ENCODE measurements around the gene TRABD2A.

Gene TRABD2A, protein sequence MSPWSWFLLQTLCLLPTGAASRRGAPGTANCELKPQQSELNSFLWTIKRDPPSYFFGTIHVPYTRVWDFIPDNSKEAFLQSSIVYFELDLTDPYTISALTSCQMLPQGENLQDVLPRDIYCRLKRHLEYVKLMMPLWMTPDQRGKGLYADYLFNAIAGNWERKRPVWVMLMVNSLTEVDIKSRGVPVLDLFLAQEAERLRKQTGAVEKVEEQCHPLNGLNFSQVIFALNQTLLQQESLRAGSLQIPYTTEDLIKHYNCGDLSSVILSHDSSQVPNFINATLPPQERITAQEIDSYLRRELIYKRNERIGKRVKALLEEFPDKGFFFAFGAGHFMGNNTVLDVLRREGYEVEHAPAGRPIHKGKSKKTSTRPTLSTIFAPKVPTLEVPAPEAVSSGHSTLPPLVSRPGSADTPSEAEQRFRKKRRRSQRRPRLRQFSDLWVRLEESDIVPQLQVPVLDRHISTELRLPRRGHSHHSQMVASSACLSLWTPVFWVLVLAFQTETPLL

GRCh38 chr2:84880645-84881521 is at the start of gene TRABD2A:
TSS of gene TRABD2A (minus strand) at chr2:84881084. CDS start at chr2:84881039, 45 bp downstream.
- no peak for DNase-seq (ENCODE audit: low read depth)
- H3K4me3 ChIP-seq (ENCODE audit: low read length), result peak within 1 kb of the TSS; percentile 55
- TF ChIP-seq, protein P1, sequence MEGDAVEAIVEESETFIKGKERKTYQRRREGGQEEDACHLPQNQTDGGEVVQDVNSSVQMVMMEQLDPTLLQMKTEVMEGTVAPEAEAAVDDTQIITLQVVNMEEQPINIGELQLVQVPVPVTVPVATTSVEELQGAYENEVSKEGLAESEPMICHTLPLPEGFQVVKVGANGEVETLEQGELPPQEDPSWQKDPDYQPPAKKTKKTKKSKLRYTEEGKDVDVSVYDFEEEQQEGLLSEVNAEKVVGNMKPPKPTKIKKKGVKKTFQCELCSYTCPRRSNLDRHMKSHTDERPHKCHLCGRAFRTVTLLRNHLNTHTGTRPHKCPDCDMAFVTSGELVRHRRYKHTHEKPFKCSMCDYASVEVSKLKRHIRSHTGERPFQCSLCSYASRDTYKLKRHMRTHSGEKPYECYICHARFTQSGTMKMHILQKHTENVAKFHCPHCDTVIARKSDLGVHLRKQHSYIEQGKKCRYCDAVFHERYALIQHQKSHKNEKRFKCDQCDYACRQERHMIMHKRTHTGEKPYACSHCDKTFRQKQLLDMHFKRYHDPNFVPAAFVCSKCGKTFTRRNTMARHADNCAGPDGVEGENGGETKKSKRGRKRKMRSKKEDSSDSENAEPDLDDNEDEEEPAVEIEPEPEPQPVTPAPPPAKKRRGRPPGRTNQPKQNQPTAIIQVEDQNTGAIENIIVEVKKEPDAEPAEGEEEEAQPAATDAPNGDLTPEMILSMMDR (IDR thresholded peaks at IDR 0.05; ENCODE audit: insufficient read depth, low read depth, low read length, missing control alignments), result no peak

GRCh38 chr2:84927275-84927627 is 46.4 kb upstream of the TRABD2A start:
- peak overlapping the region; percentile 40 for H3K4me3 ChIP-seq (ENCODE audit: low read length)
- no peak for DNase-seq (ENCODE audit: low read depth)
- TF ChIP-seq, protein P1 (IDR thresholded peaks at IDR 0.05; ENCODE audit: insufficient read depth, low read depth, low read length, missing control alignments), result no peak

- TF ChIP-seq, protein P1 (IDR thresholded peaks at IDR 0.05; ENCODE audit: insufficient read depth, low read depth, low read length, missing control alignments), result peak; percentile 80
- peak overlapping the region; percentile 40 for H3K4me3 ChIP-seq (ENCODE audit: low read length)
- DNase-seq (ENCODE audit: low read depth), result peak; percentile 94
Measured at GRCh38 chr2:84925724-84926376, 45.0 kb upstream of the TRABD2A start.

DNA sequence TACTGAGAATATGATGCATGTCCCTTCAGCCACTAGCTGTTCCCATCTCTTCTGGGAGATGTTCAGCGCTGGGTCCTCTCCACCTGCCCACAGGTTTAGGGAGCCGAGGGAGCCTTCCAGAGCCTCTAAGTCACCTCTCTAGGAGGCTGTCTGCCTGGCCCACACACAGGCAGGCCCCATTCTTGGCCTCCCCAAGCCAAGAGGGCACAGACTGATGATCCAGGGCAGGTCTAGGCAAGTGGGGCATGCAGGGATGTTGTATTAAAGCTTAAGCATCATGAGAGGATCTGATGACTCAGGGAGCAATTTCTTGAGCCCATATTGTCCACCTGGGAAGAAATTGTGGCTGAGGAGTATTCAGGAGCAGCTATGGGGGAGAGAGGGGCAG is 44.4 kb upstream of the TRABD2A start:
- DNase-seq (ENCODE audit: low read depth), result peak; percentile 92
- H3K4me3 ChIP-seq (ENCODE audit: low read length), result no peak overlapping the region
- TF ChIP-seq, protein P1 (IDR thresholded peaks at IDR 0.05; ENCODE audit: insufficient read depth, low read depth, low read length, missing control alignments), result no peak

GRCh38 chr2:84924173-84925106 is 43.6 kb upstream of the TRABD2A start:
- TF ChIP-seq, protein P1 (IDR thresholded peaks at IDR 0.05; ENCODE audit: insufficient read depth, low read depth, low read length, missing control alignments), result no peak
- DNase-seq (ENCODE audit: low read depth), result peak; percentile 79
- no peak overlapping the region for H3K4me3 ChIP-seq (ENCODE audit: low read length)

GRCh38 chr2:84923009-84923408 is 42.1 kb upstream of the TRABD2A start:
- DNase-seq (ENCODE audit: low read depth), result no peak
- H3K4me3 ChIP-seq (ENCODE audit: low read length), result no peak overlapping the region
- TF ChIP-seq, protein P1 (IDR thresholded peaks at IDR 0.05; ENCODE audit: insufficient read depth, low read depth, low read length, missing control alignments), result no peak

All from epithelial cell of esophagus (primary cell).